K562 (cell line): ENCODE data around the gene TNKS2.

Source experiments
- BCOR ChIP-seq: fragments of 450-650 bp; IDR thresholded peaks from 2 replicates; pipeline ENCODE4 v1.6.1; 2016
- CEBPB ChIP-seq: fragments of 450-650 bp; IDR thresholded peaks from 2 replicates; pipeline ENCODE4 v1.6.1; 2016; ENCODE audit warnings: missing genetic modification characterization, missing compliant biosample characterization
- FOS ChIP-seq: IDR thresholded peaks from 3 replicates; pipeline ENCODE4 v1.6.1; 2011; ENCODE audit not compliant: insufficient read length; ENCODE audit errors: extremely low read depth
- FUS ChIP-seq: fragments of 200-400 bp; formaldehyde crosslinking; optimal IDR thresholded peaks from 2 replicates; pipeline ENCODE3; 2017; ENCODE audit warnings: low read depth, low read length
- KLF13 ChIP-seq: fragments of 450-650 bp; IDR thresholded peaks from 2 replicates; pipeline ENCODE4 v1.6.1; 2016; ENCODE audit warnings: missing genetic modification characterization, low read depth, mild to moderate bottlenecking, missing compliant biosample characterization, moderate library complexity, borderline replicate concordance
- POLR2A ChIP-seq: fragments of 450-650 bp; conservative IDR thresholded peaks from 2 replicates; pipeline ENCODE4 v1.6.1; 2016
- ZC3H8 ChIP-seq: fragments of 450-650 bp; IDR thresholded peaks from 2 replicates; pipeline ENCODE4 v1.6.1; 2017
- TF ChIP-seq, protein P1 (sequence below): fragments of 200-800 bp; sonication (Bioruptor generic); IDR thresholded peaks from 2 replicates; pipeline ENCODE4 v1.6.1; 2016; ENCODE audit warnings: missing genetic modification characterization, missing compliant biosample characterization

DNA sequence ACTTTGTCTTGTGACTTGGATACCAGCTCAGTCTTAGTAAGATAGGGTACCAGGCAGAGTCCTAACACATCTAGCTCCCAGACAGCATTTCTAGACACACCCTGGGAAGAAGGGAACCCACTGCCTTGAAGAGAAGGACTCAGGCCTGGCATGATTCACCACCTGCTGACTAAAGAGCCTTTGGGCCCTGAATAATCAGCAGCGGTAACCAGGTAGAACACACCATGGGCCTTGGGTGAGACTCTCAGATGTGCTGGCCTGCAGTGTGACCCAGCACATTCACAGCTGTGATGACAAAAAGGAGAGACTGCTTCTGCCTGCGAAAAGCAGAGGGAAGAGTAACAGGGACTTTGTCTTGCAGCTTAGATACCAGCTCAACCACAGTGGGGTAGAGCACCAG lies 10.4 kb upstream of the TNKS2 start:
- TF ChIP-seq KLF13 (tag) (no peak), FUS (no peak), POLR2A (no peak), CEBPB (no peak), FOS (no peak), ZC3H8 (no peak), BCOR (no peak)
- TF ChIP-seq, protein P1, sequence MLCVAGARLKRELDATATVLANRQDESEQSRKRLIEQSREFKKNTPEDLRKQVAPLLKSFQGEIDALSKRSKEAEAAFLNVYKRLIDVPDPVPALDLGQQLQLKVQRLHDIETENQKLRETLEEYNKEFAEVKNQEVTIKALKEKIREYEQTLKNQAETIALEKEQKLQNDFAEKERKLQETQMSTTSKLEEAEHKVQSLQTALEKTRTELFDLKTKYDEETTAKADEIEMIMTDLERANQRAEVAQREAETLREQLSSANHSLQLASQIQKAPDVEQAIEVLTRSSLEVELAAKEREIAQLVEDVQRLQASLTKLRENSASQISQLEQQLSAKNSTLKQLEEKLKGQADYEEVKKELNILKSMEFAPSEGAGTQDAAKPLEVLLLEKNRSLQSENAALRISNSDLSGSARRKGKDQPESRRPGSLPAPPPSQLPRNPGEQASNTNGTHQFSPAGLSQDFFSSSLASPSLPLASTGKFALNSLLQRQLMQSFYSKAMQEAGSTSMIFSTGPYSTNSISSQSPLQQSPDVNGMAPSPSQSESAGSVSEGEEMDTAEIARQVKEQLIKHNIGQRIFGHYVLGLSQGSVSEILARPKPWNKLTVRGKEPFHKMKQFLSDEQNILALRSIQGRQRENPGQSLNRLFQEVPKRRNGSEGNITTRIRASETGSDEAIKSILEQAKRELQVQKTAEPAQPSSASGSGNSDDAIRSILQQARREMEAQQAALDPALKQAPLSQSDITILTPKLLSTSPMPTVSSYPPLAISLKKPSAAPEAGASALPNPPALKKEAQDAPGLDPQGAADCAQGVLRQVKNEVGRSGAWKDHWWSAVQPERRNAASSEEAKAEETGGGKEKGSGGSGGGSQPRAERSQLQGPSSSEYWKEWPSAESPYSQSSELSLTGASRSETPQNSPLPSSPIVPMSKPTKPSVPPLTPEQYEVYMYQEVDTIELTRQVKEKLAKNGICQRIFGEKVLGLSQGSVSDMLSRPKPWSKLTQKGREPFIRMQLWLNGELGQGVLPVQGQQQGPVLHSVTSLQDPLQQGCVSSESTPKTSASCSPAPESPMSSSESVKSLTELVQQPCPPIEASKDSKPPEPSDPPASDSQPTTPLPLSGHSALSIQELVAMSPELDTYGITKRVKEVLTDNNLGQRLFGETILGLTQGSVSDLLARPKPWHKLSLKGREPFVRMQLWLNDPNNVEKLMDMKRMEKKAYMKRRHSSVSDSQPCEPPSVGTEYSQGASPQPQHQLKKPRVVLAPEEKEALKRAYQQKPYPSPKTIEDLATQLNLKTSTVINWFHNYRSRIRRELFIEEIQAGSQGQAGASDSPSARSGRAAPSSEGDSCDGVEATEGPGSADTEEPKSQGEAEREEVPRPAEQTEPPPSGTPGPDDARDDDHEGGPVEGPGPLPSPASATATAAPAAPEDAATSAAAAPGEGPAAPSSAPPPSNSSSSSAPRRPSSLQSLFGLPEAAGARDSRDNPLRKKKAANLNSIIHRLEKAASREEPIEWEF = no peak
